Measurements from ENCODE around the gene CSRP1.
"Not testable (repeated sequence)": the region's sequence is repeated elsewhere in the genome, so short reads cannot be mapped to it uniquely, and the experiment has no call there.

Gene CSRP1

DNA sequence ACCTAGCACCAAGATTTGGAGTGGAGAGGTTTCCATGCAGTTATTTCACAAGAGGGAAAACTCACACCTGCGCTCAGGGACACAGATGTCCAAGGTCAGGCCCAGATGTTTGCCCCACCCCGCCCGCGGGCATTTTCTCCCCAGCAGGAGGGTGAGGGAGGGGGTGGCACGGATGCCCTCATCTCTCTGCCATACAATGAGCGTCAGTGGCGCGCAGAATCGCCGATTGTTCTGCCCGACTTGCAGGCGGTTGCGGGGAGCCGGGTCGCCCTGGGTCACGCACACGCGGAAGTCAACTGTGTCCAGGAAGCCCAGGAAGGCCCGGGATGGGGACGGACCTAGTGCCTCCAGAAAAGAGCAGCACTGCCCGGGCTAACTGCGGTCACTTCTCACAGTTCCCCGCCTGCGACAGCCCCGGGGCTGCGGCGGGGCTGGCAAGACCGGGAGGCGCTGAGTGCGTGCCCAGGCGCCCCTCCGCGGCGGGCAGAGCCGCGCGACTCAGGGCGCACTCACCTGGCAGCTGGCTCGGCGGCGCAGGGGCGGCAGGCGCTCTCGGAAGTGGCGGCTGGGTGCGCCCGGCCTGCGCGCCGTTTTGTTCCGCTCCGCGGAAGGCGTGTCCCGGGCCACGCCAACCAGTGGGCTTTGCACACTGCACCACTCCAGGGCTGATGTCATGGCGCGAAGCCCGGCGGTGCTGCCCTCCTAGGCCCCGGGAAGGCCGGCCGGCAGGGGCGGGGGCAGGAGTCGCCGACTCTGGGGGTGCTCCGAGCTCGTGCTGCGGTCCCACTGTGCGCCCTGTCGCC lies at the start of gene CSRP1:
Gene CSRP1 (minus strand): TSS at position 567 of the 803 bp plus-strand sequence. CDS start 10,820 bp downstream, outside the sequence.
- DNase-seq, result peak; percentile 84

DNA sequence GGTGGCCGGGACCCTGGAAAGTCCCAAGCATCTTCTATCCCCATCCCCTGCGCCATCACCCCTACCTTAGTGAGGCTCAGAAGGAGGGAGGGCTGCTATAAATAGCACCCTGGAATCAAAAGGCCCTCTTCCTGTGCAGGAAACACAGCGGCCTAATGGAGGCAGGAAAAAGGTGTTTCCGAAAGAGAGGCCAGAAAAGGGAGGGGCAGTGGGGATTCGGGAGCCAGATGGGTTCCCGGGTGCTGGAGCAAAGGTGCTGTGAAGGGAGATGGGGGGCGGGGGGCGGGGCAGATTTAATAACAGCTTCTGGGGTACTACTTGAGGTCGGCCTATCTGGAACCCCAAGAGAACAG lies 48.6 kb upstream of the CSRP1 start:
- no peak for DNase-seq

DNA sequence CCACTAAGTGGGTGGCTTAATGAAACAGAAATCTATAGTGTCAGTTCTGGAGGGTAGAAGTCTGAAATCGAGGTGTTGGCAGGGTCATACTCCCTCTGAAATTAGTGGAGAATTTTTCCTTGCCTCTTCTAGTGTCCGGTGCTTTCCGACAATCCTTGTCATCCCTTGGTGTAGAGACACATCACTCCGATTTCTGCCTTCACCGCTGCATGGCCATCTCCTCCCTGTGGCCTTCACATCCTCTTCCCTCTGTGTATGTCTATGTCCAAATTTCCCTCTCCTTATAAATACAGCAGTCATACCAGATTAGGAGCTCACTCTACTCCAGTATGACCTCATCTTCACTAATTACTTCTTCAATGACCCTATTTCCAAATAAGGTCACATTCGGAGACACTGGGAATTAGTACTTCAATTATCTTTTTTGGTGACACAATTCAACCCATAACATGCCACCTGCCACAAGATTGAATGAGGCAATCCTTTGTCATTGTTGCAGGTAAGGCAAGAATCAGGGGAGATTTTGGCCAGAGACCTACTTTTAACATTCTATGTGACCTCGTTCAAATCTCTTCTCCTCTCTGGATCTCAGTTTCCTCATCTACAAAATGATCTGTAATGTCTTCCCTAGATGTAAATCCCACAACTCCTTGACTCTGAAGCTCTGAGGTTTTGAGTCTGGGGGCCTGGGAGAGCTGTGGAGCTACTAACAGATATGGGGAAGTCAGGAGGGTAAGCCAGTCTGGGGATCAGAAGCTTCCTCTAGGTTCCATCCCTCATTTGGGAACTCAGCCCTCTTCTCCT lies 48.1 kb upstream of the CSRP1 start:
- DNase-seq, result no peak

DNA sequence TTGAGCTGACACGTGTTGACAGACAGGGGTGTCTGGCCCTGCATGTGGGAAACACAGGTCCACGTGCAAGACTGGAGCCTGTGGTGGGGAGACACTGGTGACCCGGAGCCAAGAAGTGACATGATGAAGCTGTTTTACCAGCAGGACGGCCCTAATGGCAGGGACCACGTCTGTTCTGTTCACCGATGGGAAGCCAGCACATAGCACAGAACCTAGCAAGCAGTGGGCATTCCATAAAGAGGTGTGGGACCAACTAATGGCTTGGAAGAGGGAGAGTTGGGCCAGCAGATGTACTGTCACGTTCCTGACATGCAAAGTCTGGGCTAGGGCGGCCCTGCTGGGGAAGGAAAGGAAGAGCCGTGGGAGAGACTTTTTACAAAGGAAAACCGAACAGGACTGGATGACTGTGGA lies 47.3 kb upstream of the CSRP1 start:
- no peak for DNase-seq

DNA sequence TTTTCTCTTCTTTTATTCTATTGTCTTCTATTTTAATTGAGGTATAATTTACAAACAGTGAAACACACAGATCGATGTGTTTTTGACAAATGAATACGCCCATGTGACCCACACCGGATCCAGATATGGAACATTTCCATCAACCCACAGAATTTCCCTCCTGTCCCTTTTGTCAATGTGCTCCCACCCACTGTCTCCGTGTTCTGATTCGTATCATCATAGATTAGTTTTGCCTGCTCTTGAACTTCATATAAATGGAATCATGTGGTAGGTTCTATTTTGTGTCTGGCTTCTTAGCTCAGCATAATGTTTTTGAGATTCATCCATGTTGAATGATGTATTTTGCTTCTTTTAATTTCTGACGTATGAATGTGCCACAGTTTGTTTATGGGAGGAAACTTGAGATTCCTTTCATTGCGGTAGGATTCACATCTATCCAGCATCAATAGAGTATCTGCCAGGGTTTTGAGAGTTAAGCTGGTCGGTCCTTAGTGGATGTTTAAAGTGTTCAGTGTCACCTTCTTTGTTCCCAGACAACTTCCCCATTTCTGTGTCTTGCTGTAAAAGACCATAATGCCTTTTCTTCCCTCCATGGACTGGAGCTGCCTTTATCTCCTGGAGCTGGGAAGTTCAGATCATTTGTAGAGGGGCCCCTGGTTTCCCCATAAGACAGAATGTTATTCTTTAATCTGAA lies 46.7 kb upstream of the CSRP1 start:
- DNase-seq, result no peak

DNA sequence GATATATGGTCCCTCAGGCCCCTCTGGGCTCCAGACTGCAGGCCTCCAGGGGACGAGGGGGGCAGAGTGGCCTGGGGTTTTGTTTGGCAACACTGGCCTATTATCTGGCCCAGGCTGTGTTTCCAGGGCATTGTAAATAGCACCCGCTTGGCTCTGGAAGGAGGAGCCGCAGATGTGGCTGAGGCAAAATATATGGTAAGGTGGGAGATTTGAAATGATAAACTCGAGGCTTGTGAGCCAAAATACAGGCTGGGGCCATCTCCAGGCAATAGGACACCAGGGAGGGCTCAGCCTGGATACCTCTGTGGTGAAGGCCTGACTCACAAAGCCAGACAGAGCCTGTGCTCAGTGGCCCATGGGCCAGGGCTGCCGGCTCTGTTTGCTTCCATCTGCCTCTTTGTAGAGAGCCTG lies 46.0 kb upstream of the CSRP1 start:
- no peak for DNase-seq

DNA sequence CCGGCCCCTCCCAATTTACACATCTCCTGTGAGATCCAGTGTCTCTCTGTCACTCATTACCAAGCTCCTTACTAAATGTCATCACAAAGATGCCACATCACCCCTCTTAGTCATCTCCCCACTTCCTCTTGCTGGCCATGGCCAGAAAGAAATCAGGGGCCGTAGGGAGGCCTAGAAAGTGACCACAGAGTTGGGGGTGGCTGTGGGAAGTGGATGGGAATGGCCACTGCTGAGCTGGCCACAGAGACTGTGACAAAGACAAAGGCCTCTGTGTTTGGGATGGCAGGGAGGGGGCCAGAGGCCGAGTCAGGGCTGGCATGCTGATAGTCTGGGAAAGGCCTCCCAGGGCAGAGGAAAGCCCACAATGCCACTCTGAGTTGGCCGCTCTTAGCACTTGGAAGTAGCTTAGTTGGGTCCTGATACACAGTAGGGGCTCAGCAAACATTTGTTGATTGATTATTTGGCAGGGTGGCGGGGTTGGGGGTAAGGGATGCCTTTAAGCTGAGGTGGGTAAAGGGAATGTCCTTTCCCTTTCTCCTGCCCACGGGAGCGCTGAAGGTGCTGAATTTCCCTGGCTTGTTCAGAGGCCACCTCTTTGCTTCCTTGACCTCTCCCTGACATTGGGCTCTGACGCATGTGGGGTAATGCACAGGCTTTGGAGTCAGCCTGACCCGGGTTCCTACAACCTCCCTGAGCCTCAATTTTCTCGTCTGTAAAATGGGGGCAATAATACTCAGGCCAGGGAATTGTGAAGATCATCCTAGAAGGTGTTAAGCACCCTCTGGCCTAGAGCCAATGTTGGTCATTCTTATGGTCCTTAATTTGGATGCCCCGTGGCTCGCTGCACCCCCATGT lies 45.2 kb upstream of the CSRP1 start:
- DNase-seq, result peak in 1 of 2 donors; percentile 60

DNA sequence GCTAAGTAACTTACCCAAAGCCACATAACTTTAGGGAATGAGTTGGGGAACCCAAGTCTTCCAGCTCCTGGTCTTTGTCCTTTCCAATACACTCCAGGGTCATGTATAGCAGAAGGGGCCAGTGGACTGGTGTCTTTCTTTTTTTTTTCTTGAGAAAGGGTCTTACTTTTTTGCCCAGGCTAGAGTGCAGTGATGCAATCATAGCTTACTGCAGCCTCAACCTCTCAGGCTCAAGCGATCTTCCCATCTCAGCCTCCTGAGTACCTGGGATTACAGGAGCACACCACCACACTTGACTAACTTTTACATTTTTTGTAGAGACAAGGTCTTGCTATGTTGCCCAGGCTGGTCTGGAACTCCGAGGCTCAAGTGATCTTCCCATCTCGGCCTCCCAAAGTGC lies 44.2 kb upstream of the CSRP1 start:
- no peak for DNase-seq

DNA sequence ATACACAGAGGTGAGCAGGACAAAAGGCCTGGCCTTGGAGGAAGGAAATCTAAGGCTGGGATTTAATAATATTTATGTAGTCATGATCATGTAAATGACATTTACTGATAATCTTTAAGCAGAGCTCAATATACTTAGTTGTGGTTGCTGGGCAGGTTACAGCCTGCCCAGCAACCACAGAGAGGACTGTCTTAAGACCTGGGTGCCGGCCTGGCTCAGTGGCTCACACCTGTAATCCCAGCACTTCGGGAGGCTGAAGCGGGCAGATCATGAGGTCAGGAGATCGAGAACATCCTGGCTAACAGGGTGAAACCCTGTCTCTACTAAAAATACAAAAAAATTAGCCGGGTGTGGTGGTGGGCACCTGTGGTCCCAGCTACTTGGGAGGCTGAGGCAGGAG lies 42.6 kb upstream of the CSRP1 start:
- DNase-seq, result not testable (repeated sequence)

DNA sequence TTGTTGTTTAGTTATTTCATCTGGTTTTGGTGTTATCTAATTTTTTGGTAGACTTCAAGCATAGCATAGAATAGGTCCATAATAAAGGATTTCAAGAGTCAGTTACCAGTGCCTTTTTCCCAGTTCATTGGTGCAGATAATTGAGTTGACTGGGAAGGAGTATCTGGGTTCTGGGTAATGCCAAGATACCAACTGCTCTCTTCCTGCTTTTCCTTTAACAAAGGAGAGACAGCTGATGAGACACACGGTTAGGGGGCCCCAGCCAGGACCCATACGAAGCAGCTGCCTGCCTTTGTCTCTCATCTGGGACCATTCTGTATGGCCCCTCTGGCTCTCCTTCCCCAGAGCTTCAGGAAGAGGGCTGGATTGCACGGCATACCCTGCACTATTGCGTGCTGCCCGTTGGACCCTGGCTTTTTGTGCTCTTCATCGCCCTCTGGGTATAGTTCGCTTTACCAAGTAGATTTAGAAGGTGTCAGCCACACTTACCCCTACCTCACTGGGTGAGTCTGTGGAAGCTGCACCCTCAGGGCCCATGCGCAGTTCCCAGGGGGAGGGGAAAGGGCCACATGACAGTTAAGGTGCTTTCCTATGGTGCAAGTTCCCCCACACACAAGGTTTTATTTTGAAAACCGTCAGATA lies 39.0 kb upstream of the CSRP1 start:
- DNase-seq, result no peak

DNA sequence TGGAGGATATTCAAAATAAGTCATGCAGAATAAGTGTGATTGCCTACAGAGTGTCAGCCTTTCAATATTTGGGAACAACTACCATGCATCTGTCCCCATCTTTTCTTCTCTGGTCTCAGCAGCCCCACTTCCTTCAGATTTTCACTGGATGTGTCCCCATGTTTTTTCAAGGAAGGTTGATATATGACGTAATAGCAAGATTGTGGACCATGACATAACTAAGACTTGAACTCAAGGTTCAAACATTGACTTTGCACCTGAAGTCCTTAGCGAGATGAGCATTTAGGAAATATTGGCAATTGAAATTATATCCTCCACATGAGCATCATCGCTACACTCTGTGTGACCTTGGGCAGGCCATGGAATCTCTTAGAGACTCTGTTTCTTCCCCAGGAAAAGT lies 37.8 kb upstream of the CSRP1 start:
- no peak for DNase-seq

DNA sequence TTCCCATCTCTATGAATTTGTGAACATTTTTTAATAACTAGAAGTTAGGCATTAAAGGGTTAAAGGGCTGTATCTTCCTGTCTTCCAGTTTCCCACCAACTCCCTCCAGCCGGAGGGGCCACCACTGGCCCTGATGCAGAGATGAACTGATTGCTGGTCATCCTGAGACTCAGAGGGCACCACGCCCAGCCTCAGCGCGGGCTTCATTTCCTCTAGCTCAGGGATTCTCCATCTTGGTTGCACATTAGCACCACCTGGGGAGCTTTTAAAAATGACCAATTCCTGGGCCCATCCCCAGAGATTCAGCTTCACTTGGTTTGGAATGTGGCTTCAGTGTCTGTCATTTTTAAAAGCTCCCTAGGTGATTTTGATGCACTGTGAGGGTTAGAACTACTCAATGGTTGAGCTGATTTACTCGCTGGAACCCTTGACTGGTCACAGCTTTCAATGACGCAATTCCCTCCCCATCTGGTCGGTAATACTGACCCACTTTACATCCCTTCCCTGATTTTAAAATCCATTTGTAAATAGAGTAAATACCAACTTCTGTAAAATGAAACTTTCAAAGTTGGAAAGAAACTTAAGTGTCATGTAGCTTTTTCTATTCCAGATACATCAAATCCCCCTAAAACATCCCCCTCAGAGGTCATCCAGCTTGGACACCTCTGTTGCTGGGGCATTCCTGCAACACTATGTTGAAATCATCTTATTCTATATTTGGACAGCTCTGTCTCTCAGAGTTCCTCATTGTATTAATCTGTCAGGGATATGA lies 37.1 kb upstream of the CSRP1 start:
- DNase-seq, result no peak

DNA sequence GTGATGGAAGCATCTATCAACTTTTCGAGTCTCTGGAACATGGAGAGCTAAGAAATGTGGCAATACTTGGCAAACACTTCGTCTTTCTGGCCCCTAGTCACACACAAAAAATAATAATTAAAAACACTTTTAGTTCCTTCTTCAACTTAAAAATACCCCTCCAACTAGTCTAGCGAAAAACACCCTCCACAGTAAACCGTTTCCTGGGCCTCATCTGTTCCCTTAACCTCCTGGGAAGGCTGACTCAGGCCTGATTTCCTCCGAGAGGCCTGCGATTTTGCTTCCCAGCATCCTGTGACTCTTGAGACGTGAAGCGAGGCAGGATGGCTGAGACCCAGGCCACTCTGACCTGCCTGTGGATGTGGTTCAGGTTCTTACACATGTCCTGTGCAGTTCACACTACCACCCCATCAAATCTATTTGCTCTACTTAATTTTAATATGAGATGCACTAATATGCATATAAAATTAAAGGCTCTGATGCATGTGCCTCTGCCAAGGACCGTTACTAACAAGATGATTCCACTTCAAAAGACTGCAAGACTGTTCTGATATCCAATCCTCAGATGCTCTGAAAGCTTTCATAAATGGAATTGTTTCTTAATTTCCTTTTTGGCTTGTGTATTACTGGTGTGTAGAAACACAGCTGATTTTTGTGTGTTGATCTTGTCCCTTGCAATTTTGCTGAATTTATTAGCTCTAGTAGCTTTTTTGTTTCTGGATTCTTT lies 35.5 kb upstream of the CSRP1 start:
- DNase-seq, result no peak

DNA sequence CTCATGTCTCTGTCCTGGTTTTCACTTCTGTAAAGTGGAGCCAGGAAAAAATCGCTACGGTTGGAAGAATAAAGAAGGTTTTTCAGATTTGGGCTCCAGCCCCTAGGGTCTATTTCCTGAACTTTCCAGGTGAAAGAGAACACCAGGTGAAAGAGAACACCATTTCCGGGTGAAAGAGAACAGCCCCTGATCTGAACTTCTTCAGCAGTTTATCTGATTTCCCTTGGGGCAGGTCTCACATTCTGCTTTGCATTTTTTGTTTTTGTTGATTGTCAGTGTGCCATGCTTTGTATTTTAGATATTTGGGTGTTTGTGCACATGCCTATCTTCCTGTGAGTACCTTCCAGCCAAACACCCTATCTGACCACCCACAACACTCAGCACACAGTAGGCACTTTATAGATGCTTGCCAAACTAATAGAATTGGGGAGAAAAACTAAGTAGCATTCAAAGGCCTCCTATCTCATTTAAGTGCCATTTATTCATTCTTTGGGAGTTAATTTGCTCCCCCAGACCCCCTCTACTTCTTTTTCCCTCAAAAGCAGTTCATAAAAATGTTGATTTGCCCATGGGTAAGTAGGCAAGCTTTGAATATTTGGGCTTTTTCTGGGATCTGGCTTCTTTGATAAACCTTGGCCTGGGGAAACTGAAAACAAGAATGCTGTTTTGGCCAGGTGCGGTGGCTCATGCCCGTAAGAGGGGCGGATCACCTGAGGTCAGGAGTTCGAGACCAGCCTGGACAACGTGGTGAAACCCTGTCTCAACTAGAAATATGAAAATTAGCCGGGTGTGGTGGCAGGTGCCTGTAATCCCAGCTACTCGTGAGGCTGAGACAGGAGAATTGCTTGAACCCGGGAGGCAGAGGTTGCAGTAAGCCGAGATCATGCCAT lies 34.2 kb upstream of the CSRP1 start:
- no peak for DNase-seq

DNA sequence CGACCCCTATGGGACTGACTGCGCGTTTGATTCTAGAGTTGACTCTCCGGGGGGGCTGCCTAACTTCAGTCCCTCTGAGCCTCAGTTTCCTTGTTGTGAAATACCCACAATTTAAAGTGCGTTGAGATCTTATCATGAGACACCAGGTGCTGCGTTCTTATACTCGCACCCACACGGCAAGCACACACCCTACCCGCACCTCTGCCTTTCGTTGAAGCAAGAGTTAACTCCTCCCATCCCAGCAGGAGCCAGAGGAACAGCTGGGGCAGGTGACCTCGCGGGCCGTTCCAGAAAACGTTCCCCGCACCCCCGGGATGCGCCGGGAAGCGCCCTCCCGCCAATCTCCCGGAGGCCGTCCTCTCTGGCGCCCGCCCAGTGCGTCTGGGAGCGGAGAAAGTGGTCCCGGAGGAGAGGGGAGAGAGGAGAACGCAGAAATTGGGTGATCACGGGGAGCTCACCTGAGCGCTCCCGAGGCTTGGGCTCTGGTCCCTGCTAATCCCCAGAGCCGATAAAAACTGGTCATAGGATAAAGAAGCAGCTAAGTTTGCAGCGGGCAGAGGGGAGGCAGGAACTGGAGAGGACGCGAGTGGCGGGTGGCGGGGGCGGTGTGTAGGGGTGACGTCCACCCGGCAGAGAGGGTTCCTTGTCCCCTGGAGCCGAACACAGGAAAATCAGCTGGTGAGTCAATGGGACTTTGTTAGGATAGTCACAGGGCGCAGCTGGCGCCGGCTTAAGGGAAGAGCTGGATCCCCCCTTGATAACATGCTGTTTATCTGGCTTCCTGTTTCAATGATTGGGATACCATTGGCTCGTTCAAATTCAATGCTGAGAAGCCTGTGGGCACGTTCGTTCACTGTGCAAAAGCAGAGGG lies 32.9 kb upstream of the CSRP1 start:
- no peak for DNase-seq

DNA sequence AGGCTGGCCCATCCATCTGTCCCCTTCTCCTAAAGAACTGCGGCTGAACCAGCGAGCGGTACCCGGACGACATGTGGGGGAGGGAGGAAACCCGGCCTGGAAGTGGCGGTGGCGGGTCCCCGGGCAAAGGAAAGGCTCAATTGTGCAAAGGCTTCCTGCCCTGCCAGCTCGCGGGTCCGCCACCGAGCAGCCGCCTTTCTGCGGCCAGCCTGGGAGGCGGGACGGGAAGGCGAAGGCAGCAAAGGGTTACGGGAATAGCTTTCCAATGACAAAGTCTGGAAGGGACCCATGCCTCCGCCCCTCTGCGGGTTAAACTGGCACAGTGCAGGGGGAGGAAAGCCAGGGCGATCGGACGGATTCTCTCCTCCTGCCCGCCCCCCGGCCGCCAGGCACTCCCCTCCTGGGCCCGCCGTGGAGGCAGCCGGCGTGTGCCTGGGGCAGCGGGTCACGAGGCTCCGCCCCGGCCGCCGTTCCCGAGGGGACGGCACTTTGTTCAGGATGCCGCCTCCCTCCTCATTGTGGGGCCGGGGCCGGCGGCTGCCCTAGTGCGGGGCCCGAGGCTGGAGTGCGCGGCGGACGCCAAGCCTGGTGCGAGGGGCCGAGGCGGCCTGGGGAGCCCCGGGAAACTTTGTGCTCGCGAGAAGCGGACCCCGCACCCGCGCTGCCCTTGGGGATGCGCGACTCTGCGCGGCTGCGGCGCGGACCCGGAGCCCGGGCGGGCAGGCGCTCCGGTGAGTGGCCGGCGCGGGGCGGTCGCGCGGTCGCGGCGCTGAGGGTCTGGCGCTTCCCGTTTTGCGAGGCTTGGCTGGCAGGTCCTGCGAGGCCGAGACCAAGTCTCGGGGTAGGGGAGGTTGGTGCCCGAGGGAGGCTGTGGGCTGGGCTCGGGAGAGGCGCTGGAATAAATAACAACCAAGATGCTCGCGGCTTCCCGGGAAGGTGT lies 32.0 kb upstream of the CSRP1 start, which contains the start of gene NAV1:
Gene NAV1 (plus strand): TSS at position 516 of the 940 bp plus-strand sequence. CDS start 83,758 bp downstream, outside the sequence.
- no peak for DNase-seq

All from CD4-positive, alpha-beta T cell treated with Interleukin-1 beta for 1 hour (primary cell).